Liver (tissue), 3 donors: ENCODE measurements around the gene PGAP3.

Experiments
- GABPA ChIP-seq, 2 donors: IDR thresholded peaks in 1 of 2; conservative IDR thresholded peaks in 1 of 2; 2 replicates each; pipeline ENCODE4 v1.6.1; 2016; ENCODE audit warnings: antibody characterized with exemption in 2 of 2, mild to moderate bottlenecking in 1 of 2, moderate library complexity in 1 of 2
- RAD21 ChIP-seq, 2 donors: IDR thresholded peaks; 2 replicates each; pipeline ENCODE4 v1.6.1; 2016; ENCODE audit warnings: antibody characterized with exemption in 2 of 2, mild to moderate bottlenecking in 2 of 2
- RXRA ChIP-seq, 2 donors: IDR thresholded peaks; 2 replicates each; pipeline ENCODE4 v1.6.1; 2017 to 2018; ENCODE audit warnings: antibody characterized with exemption in 2 of 2, mild to moderate bottlenecking in 1 of 2
- TF ChIP-seq, protein P1 (sequence below): fragments of 150-350 bp; IDR thresholded peaks from 2 replicates; pipeline ENCODE4 v1.5.1; 2017; ENCODE audit warnings: improper control_type of control experiment, low read depth, low read length; ENCODE audit not compliant: missing input control
- donor health status: healthy.
- donor health status: healthy.

DNA sequence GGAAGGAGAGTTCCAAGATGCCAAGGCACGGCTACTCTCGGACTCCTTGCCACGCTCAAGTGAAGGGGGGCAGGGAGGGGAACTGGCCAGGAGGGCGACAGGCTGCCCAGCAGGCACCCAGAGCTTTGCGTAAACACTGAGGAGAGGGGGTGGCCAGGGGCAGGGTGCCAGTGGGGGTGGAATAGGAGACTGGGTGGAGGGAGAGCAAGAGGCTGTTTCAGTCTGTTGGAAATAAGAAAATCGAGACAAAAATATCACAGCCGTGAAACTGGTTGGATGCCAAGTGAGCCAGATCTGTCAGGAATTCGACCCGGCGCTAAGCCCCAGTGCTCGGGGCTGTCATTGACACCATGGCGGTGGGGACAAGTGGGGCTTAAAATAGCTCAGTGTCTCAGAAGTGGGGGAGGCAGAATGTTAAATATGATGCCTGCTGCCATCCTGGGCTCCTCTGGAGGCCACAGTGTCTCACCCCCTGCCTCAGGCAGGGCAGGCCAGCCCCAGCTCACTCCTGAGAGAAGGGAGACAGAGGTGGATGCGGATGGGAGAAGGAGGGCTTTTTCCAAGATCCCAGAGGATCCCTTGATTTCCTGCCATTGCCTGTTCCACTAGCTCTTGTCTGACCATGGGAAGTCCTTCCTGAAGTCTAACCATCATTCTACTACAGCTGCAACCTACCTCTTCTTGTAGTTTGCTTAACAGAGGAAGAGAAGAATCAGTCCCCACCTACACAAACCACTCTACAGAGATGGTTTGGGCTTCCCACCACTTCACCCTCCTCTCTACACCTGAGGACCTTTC, 10.1 kb downstream of the PGAP3 start:
- no peak for TF ChIP-seq RXRA (IDR thresholded peaks at IDR 0.05)
- TF ChIP-seq, protein P1, sequence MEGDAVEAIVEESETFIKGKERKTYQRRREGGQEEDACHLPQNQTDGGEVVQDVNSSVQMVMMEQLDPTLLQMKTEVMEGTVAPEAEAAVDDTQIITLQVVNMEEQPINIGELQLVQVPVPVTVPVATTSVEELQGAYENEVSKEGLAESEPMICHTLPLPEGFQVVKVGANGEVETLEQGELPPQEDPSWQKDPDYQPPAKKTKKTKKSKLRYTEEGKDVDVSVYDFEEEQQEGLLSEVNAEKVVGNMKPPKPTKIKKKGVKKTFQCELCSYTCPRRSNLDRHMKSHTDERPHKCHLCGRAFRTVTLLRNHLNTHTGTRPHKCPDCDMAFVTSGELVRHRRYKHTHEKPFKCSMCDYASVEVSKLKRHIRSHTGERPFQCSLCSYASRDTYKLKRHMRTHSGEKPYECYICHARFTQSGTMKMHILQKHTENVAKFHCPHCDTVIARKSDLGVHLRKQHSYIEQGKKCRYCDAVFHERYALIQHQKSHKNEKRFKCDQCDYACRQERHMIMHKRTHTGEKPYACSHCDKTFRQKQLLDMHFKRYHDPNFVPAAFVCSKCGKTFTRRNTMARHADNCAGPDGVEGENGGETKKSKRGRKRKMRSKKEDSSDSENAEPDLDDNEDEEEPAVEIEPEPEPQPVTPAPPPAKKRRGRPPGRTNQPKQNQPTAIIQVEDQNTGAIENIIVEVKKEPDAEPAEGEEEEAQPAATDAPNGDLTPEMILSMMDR, result no peak
- TF ChIP-seq GABPA (IDR thresholded peaks at IDR 0.05 in 1 of 2, conservative IDR thresholded peaks at IDR 0.05 in 1 of 2), result no peak
- no peak for TF ChIP-seq RAD21 (IDR thresholded peaks at IDR 0.05)
